ENCODE results near the gene LRRC34. TPM values are rescaled to one million over a fixed set of nuclear protein-coding genes. Genes with fewer than 3 reads are reported as not detected.

The LRRC34 gene
- total RNA-seq, 4 donors from 2014 or later, result 1.2 to 1.3 TPM; not detected in 2

- H3K4me3 ChIP-seq, result peak overlapping the region; percentile 76 to 99 (median 92)
- H3K36me3 ChIP-seq, result peaks cover 0 to 19% of the 10 kb centered on the region in 2 donors
- TF ChIP-seq CTCF (IDR thresholded peaks at IDR 0.05 in 4 of 5, conservative IDR thresholded peaks at IDR 0.05 in 1 of 5) (no peak), POLR2A (IDR thresholded peaks at IDR 0.05) (no peak)
- no peaks in the 10 kb centered on the region for H3K27me3 ChIP-seq
- peaks cover 26 to 27% of the 10 kb centered on the region in 2 donors for H3K4me1 ChIP-seq
- DNase-seq (peak in 1 of 2 donors; percentile 18), ATAC-seq (peak; percentile 41 to 47)
- peak overlapping the region; percentile 95 to 100 (median 97) for H3K27ac ChIP-seq
- H3K9me3 ChIP-seq, result no peaks in the 10 kb centered on the region
- intact Hi-C loops (cut with DNase I; ENCODE audit: low total_unique reads) (loop anchor here (1.0 to 5.0 kb wide), 4 partner anchors 196 to 585 kb away; partner anchors contain the start of genes PHC3, PRKCI, SEC62 and SKIL), in situ Hi-C loops (cut with MboI; ENCODE audit: low sequenced_read_pairs in 4 of 4) (loop anchor here in 2 of 4 donors (10.0 to 25.0 kb wide), 2 partner anchors 193 to 591 kb away; partner anchors contain the start of genes SEC62 (in 1 of the 2) and SKIL (in 1 of the 2))
Measured at GRCh38 chr3:169771497-169772304, 41.0 kb downstream of the LRRC34 start.

- Histone ChIP-seq H3K9me3 (no peaks in the 10 kb centered on the region), H3K27me3 (no peaks in the 10 kb centered on the region), H3K4me3 (peak within 1 kb of the TSS; percentile 68 to 77 (median 69)), H3K27ac (peak within 1 kb of the TSS; percentile 70 to 79 (median 74)), H3K36me3 (peaks cover 0 to 5% of the 10 kb centered on the region in 2 donors), H3K4me1 (peaks cover 8 to 18% of the 10 kb centered on the region in 2 donors)
- TF ChIP-seq POLR2A (IDR thresholded peaks at IDR 0.05) (peak in 1 of 2 donors; percentile 11), CTCF (IDR thresholded peaks at IDR 0.05 in 4 of 5, conservative IDR thresholded peaks at IDR 0.05 in 1 of 5) (no peak)
- intact Hi-C loops (cut with DNase I; ENCODE audit: low total_unique reads) (loop anchor here (5.0 to 10.0 kb wide), 2 partner anchors 198 to 625 kb away; partner anchors contain the start of gene SEC62), in situ Hi-C loops (cut with MboI; ENCODE audit: low sequenced_read_pairs in 4 of 4) (loop anchor here in 2 of 4 donors (10.0 to 25.0 kb wide), 2 partner anchors 195 to 593 kb away; partner anchors contain the start of genes SEC62 (in 1 of the 2) and SKIL (in 1 of the 2))
- DNase-seq (peak in 1 of 2 donors; percentile 33), ATAC-seq (no peak)
Measured at GRCh38 chr3:169769287-169770181, 43.2 kb downstream of the LRRC34 start, which contains the start of gene ACTRT3. ACTRT3 (minus strand) TSS chr3:169769561; CDS start chr3:169769520, 41 bp downstream.

- peak; percentile 94 for ATAC-seq
- H3K9me3 ChIP-seq, result no peaks in the 10 kb centered on the region
- H3K36me3 ChIP-seq, result no peaks in the 10 kb centered on the region
- H3K4me3 ChIP-seq, result peak within 1 kb of the TSS; percentile 63 to 96 (median 93)
- in situ Hi-C loops (cut with MboI; ENCODE audit: low sequenced_read_pairs in 4 of 4) (loop anchor here in 1 of 4 donors (25.0 kb wide), 1 partner anchor 597 kb away; the partner anchor contains the start of gene SKIL), intact Hi-C loops (cut with DNase I; ENCODE audit: low total_unique reads) (loop anchor here (10.0 kb wide), 1 partner anchor 620 kb away; no protein-coding TSS in a partner anchor)
- no peaks in the 10 kb centered on the region for H3K27me3 ChIP-seq
- peak; percentile 88 to 93 for DNase-seq
- TF ChIP-seq CTCF (IDR thresholded peaks at IDR 0.05 in 4 of 5, conservative IDR thresholded peaks at IDR 0.05 in 1 of 5), result no peak
- peak; percentile 97 to 99 for TF ChIP-seq POLR2A (IDR thresholded peaks at IDR 0.05)
- H3K4me1 ChIP-seq, result peaks cover 0 to 17% of the 10 kb centered on the region in 2 donors
- peak within 1 kb of the TSS; percentile 85 to 96 (median 96) for H3K27ac ChIP-seq
Measured at GRCh38 chr3:169764882-169765612, 47.7 kb downstream of the LRRC34 start, which contains the start of gene TERC. TERC (minus strand) TSS chr3:169765060.

Measured in gastrocnemius medialis (tissue), 4 donors.